Right ventricle myocardium inferior (tissue), 1 donor: ENCODE results near the gene AASDH. TPM values are rescaled to one million over a fixed set of nuclear protein-coding genes. Genes with fewer than 3 reads are reported as not detected.

Source experiments
- ATAC-seq: fragments of 200-7000 bp; cut with Tn5 transposase; one replicate; pipeline ENCODE4 v1.9.1; 2020; ENCODE audit warnings: mild to moderate bottlenecking, moderate library complexity
- DNase-seq: peaks from one replicate; pipeline ENCODE4 v3.0.0; 2021; ENCODE audit errors: missing footprints
- intact Hi-C: fragments of 100-400 bp; cut with DNase I; formaldehyde crosslinking; loops from one replicate; pipeline ENCODE4 v1.11.0; 2022
- long read RNA-seq: library from polyadenylated mRNA; unstranded; transcript quantifications from one replicate; pipeline ENCODE4 v2.0.0, GENCODE V29; 2021
- total RNA-seq: library from RNA; stranded (reverse); fragmentation: NEBNext Ultra II Directional; extraction: Animal tissue kit (Norgen Biotek cat#: 25700); gene quantifications from one replicate; pipeline ENCODE4 v1.2.1, GENCODE V29; 2021
- donor health status: DM: no; HTN: yes; CAD: no; lungs with severe emphysema.

AASDH gene
- total RNA-seq = 6.5 TPM
- long read RNA-seq, partial matches to known transcripts = 0 of 2 reads
- long read RNA-seq, other reads (novel, unspliced or antisense) = 1 of 2 reads

- ATAC-seq = peak; percentile 96
- intact Hi-C loops = loop anchor here (1.0 kb wide), 1 partner anchor 49 kb away; the partner anchor contains the start of gene PAICS
- peak; percentile 95 for DNase-seq
These were observed at the start of gene AASDH for GRCh38 chr4:56387023-56388001. Gene AASDH (minus strand): TSS chr4:56387491. CDS start chr4:56384299, 3,192 bp downstream.

GRCh38 chr4:56435140-56435926 is 48.0 kb upstream of the AASDH start, which contains the start of gene PPAT:
Gene PPAT (minus strand): TSS chr4:56435615. CDS start chr4:56435477, 138 bp downstream.
- ATAC-seq (peak; percentile 98), DNase-seq (peak; percentile 99)
- intact Hi-C loops = loop anchor here (10.0 kb wide), 1 partner anchor 469 kb away; the partner anchor contains the start of gene REST

- intact Hi-C loops = loop anchor here (10.0 kb wide), 1 partner anchor 470 kb away; the partner anchor contains the start of gene REST
- DNase-seq (peak; percentile 84), ATAC-seq (peak; percentile 8)
These were observed 47.4 kb upstream of the AASDH start for GRCh38 chr4:56434599-56435139.

GRCh38 chr4:56433280-56433679 is 46.0 kb upstream of the AASDH start:
- intact Hi-C loops = loop anchor here (10.0 kb wide), 1 partner anchor 472 kb away; the partner anchor contains the start of gene REST
- ATAC-seq (no peak), DNase-seq (no peak)

GRCh38 chr4:56430203-56430602 is 42.9 kb upstream of the AASDH start:
- DNase-seq = no peak
- intact Hi-C loops = loop anchor here (10.0 kb wide), 1 partner anchor 475 kb away; the partner anchor contains the start of gene REST
- ATAC-seq = no peak

GRCh38 chr4:56427179-56427578 is 39.9 kb upstream of the AASDH start:
- intact Hi-C loops = loop anchor here (5.0 to 10.0 kb wide), 2 partner anchors 115 to 408 kb away; no protein-coding TSS in a partner anchor
- no peak for ATAC-seq

GRCh38 chr4:56426273-56426672 is 39.0 kb upstream of the AASDH start:
- intact Hi-C loops = loop anchor here (5.0 to 10.0 kb wide), 2 partner anchors 116 to 409 kb away; no protein-coding TSS in a partner anchor
- ATAC-seq (no peak), DNase-seq (no peak)

More at GRCh38 chr4:56427179-56427578, 39.9 kb upstream of the AASDH start:
- no peak for DNase-seq

- intact Hi-C loops = loop anchor here (5.0 to 10.0 kb wide), 2 partner anchors 117 to 409 kb away; no protein-coding TSS in a partner anchor
- no peak for ATAC-seq
- DNase-seq = no peak
These were observed 38.2 kb upstream of the AASDH start for GRCh38 chr4:56425518-56425917.

GRCh38 chr4:56424697-56425514 is 37.6 kb upstream of the AASDH start:
- intact Hi-C loops = loop anchor here (5.0 to 10.0 kb wide), 2 partner anchors 117 to 410 kb away; no protein-coding TSS in a partner anchor
- no peak for DNase-seq
- peak; percentile 34 for ATAC-seq

GRCh38 chr4:56424176-56424575 is 36.9 kb upstream of the AASDH start:
- no peak for ATAC-seq
- intact Hi-C loops = loop anchor here (10.0 kb wide), 1 partner anchor 411 kb away; no protein-coding TSS in a partner anchor
- DNase-seq = no peak

GRCh38 chr4:56417396-56417795 is 30.1 kb upstream of the AASDH start:
- intact Hi-C loops = no loop called here
- ATAC-seq = no peak
- no peak for DNase-seq

- intact Hi-C loops = no loop called here
These were observed 29.1 kb upstream of the AASDH start for GRCh38 chr4:56416349-56416748.

GRCh38 chr4:56414135-56414670 is 26.9 kb upstream of the AASDH start:
- ATAC-seq (no peak), DNase-seq (no peak)
- intact Hi-C loops = no loop called here

More at GRCh38 chr4:56416349-56416748, 29.1 kb upstream of the AASDH start:
- ATAC-seq (no peak), DNase-seq (no peak)

GRCh38 chr4:56410247-56411062 is 23.2 kb upstream of the AASDH start:
- ATAC-seq (peak; percentile 93), DNase-seq (no peak)
- intact Hi-C loops = no loop called here

- DNase-seq (no peak), ATAC-seq (no peak)
- intact Hi-C loops = no loop called here
These were observed 22.3 kb upstream of the AASDH start for GRCh38 chr4:56409511-56410090.

GRCh38 chr4:56408978-56409377 is 21.7 kb upstream of the AASDH start:
- ATAC-seq (no peak), DNase-seq (no peak)
- intact Hi-C loops = no loop called here
